Testis (tissue), 2 donors: ENCODE data around the gene MACROD2.

ENCODE experiments used
- CTCF ChIP-seq, 3 experiments: fragments of 450-650 bp in 2 of 3; fragments of 200-600 bp in 1 of 3; sonication (generic) in 1 of 3; IDR thresholded peaks; one replicate each; pipeline ENCODE4 v1.5.1; 2016 to 2019; ENCODE audit warnings: antibody characterized with exemption in 3 of 3, mild to moderate bottlenecking in 2 of 3, moderate library complexity in 1 of 3
- POLR2A ChIP-seq: fragments of 450-650 bp; IDR thresholded peaks from one replicate; pipeline ENCODE4 v1.6.1; 2017; ENCODE audit warnings: antibody characterized with exemption, mild to moderate bottlenecking, moderate library complexity

GRCh38 chr20:14538433-14538832, 543.1 kb downstream of the MACROD2 start:
- TF ChIP-seq POLR2A, result no peak
- TF ChIP-seq CTCF (IDR thresholded peaks at IDR 0.05), result no peak
